Fibroblast of pulmonary artery (primary cell): Measurements from ENCODE around the gene DUSP22.

Source experiments
- DNase-seq: peaks from one replicate; pipeline ENCODE4 v3.0.0-alpha.2; 2010; ENCODE audit warnings: low read depth
- H3K4me3 ChIP-seq: replicated peaks from 2 replicates; pipeline ENCODE4 v1.5.1; 2011; ENCODE audit warnings: low read depth, mild to moderate bottlenecking, control low read depth, low read length, moderate library complexity
- CTCF ChIP-seq: IDR thresholded peaks from 2 replicates; pipeline ENCODE4 v1.5.1; 2011; ENCODE audit warnings: mild to moderate bottlenecking, control low read depth, low read length, inconsistent platforms; ENCODE audit errors: missing control alignments

Gene DUSP22

GRCh38 chr6:313087-313486 is 20.8 kb downstream of the DUSP22 start:
- no peak for DNase-seq
- no peak overlapping the region for H3K4me3 ChIP-seq

GRCh38 chr6:313917-314316 is 21.6 kb downstream of the DUSP22 start:
- no peak for TF ChIP-seq CTCF
- no peak overlapping the region for H3K4me3 ChIP-seq
- DNase-seq, result no peak

More at GRCh38 chr6:313087-313486, 20.8 kb downstream of the DUSP22 start:
- TF ChIP-seq CTCF, result no peak

- H3K4me3 ChIP-seq, result no peak overlapping the region
- no peak for TF ChIP-seq CTCF
- DNase-seq, result no peak
Measured at GRCh38 chr6:314377-314776, 22.1 kb downstream of the DUSP22 start.

GRCh38 chr6:315226-315625 is 22.9 kb downstream of the DUSP22 start:
- no peak for TF ChIP-seq CTCF
- H3K4me3 ChIP-seq, result no peak overlapping the region
- DNase-seq, result no peak

- H3K4me3 ChIP-seq, result no peak overlapping the region
- no peak for DNase-seq
- no peak for TF ChIP-seq CTCF
Measured at GRCh38 chr6:315921-316752, 23.9 kb downstream of the DUSP22 start.

GRCh38 chr6:316753-317038 is 24.4 kb downstream of the DUSP22 start:
- H3K4me3 ChIP-seq, result no peak overlapping the region
- TF ChIP-seq CTCF, result no peak
- DNase-seq, result no peak

- TF ChIP-seq CTCF, result no peak
- H3K4me3 ChIP-seq, result no peak overlapping the region
- DNase-seq, result no peak
Measured at GRCh38 chr6:317060-317447, 24.8 kb downstream of the DUSP22 start.
